HG03342 (cell line): ENCODE measurements around the gene ACAP1.
"Not testable (repeated sequence)": the region's sequence is repeated elsewhere in the genome, so short reads cannot be mapped to it uniquely, and the experiment has no call there.

Source experiments
- ATAC-seq: cut with Tn5 transposase; IDR thresholded peaks from one replicate; pipeline ENCODE4 v1.9.1; 2021; ENCODE audit warnings: mild to moderate bottlenecking, moderate library complexity; ENCODE audit not compliant: unreplicated experiment

The ACAP1 gene

DNA sequence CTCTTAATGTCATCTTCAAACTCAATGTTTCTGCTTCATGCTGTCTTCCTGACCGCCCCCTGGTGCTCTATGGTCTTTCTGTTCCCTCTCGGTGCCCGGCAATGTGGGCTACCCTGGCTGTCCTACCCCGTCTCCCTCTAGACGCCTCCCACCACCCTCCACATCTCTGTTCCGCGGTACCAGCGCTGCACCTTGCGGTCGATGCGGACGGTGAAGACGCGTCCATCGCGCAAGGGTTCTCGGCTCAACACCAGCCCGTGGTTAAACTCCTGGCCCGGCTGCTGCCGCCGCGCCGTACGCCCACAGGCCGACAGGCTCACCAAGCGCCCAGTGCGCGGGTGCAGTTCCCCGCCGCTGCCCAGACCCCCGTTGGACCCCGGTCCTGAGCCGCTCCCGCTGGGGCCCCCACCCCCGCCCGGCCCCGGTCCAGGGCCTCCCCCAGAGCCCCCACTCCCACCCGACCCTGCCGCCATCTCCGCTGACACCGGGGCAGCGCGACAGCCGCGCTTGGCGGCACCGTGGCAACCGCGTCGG, 7.4 kb upstream of the ACAP1 start, which contains the start of gene NEURL4:
Gene NEURL4 (minus strand): TSS at position 496 of the 534 bp plus-strand sequence. CDS start 23 bp downstream, at position 473.
- peak; percentile 7 for ATAC-seq

DNA sequence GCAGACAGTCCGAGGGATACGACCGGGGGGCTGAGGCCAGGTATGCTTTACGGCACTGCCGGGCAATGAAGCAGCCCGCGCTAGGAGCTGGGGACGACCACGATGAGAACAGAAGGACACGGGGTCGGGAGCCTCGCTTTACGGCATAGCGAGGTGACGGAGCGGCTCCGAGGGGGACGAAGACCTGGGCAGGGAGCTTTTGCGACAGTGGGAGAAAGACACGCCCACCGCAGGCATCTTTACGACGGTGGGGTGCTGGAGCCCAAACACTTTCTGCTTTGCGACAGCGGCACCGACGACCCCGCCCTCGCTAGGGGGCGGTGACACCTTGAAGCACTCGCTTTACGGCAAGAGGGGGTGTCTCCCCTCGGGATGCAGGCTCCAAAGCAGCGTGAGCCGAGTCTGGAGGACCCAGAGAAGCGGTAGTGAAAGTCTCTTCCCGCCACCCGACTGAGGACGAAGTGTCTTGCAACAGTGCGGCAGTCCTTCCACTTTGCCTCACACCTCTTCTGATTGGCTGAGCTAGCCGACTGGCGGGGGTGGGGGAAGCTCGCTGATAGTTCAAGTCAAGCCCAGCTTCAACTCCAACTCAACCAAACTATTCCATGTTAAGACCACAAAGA, 6.8 kb upstream of the ACAP1 start:
- peak; percentile 57 for ATAC-seq

- peak; percentile 37 for ATAC-seq
These were observed 6.2 kb upstream of the ACAP1 start for GRCh38 chr17:7329997-7330637.

DNA sequence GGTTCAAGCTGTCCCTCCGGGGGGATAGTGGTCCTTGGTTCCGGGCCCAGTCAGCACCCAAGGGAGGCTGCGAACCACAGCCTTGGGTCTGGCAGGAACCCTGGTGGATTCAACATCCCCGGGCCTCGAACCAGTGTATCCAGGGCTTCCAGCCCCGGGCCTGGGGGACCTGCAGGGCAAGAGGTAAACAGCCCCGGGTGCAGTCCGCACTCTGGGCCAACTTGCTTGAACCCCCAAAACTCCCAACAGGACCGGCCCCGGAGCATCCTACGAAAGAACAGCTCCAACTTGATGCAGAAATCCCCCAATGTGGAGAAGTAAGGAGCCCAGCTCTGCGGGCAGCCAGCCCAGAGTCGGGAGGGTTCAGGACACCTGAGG, 5.7 kb upstream of the ACAP1 start:
- ATAC-seq = no peak

GRCh38 chr17:7332111-7332510, 4.2 kb upstream of the ACAP1 start:
- no peak for ATAC-seq

- not testable (repeated sequence) for ATAC-seq
These were observed 3.7 kb upstream of the ACAP1 start for GRCh38 chr17:7332600-7333069.

DNA sequence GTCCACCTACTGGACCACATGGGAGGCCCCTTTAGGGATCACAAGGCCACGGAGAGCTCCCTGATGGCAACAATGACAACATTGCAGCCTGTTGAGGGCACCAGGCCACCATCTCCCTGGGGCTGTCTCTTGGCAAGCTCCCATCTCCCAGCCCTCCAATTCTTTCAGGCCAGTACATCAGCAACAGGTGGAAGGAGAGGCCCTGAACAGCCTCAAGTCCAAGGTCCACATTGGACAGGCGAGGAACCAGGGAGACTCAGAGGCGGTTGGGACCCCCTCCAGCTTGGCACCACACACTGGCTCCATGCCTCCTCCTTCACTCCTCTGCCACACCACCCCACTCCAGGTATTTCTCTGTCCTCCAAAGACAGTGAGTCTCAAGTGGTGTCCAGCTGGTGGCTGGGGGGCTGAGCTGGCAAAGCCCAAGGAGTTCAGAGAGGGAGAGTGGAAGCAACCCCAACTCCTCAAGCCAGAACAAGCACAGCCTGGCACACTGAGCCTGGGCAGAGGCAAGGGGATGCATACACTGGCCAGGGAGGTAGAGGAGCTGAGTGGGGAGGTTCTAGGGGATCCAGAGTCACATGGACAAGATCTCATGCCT, 1.3 kb upstream of the ACAP1 start:
- no peak for ATAC-seq

DNA sequence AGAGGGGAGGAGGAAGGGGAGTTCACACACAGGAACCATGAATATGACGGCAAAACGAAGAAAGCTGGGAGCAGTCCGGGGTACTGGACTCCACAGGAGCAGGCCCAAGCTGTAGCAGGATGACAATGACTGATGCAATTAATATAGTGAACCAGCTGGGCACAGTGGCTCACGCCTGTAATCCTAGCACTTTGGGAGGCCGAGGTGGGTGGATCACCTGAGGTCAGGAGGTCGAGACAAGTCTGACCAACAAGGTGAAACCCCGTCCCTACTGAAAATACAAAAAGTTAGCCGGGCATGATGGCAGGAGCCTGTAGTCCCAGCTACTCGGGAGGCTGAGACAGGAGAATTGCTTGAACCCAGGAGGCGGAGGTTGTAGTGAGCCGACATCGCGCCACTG, 564 bp upstream of the ACAP1 start:
- ATAC-seq = not testable (repeated sequence)

DNA sequence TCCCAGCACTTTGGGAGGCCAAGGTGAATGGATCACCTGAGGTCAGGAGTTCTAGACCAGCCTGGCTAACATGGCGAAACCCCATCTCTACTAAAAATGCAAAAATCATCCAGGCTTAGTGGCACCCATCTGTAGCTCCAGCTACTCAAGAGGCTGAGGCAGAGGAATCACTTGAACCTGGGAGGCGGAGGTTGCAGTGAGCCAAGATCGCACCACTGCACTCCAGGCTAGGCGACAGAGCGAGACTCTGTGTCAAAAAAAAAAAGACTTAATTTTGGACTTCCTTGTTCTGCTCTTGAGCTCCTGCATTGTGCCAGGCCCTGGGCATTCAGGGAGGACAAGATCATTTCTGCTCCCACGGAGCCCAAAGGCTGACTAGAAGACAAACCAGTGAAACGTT, 1.3 kb downstream of the ACAP1 start:
- ATAC-seq = not testable (repeated sequence)

GRCh38 chr17:7340179-7340578, 3.9 kb downstream of the ACAP1 start:
- ATAC-seq = no peak

DNA sequence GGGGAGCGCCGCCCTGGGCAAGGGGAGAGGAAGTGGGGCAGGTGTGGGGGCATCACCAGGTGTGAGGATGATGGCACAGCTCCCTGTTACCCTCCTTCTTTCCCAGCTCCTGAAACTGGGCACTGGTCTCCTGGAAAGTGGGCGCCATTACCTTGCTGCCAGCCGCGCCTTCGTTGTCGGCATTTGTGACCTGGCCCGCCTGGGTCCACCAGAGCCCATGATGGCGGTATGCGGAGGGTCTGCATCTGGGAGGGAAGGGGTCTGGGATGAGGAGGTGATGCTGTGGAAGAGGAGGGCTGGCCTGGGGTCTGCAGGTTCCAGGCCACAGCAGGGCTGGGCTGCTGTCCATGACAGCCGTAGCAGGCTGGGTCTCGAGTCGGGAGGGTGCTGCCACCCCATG, 5.5 kb downstream of the ACAP1 start:
- ATAC-seq = no peak

DNA sequence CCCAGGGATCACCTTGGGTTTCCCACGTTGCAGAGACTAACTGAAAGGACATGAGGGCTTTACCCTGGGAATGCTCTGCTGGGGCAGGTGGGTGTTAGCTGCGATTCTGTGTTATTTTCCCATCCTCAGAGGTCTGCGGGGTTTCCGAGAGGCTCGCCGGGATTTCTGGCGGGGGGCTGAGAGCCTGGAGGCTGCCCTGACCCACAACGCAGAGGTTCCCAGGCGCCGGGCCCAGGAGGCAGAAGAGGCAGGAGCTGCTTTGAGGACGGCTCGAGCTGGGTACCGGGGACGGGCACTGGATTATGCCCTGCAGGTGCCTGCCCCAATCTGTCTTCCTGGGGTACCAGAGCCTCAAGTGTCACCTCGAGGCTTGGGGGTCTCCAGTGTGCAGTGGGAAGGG, 6.9 kb downstream of the ACAP1 start:
- no peak for ATAC-seq

- ATAC-seq = no peak
These were observed 10.7 kb downstream of the ACAP1 start for GRCh38 chr17:7346761-7347614.

- no peak for ATAC-seq
These were observed 11.5 kb downstream of the ACAP1 start for GRCh38 chr17:7347630-7348477.

DNA sequence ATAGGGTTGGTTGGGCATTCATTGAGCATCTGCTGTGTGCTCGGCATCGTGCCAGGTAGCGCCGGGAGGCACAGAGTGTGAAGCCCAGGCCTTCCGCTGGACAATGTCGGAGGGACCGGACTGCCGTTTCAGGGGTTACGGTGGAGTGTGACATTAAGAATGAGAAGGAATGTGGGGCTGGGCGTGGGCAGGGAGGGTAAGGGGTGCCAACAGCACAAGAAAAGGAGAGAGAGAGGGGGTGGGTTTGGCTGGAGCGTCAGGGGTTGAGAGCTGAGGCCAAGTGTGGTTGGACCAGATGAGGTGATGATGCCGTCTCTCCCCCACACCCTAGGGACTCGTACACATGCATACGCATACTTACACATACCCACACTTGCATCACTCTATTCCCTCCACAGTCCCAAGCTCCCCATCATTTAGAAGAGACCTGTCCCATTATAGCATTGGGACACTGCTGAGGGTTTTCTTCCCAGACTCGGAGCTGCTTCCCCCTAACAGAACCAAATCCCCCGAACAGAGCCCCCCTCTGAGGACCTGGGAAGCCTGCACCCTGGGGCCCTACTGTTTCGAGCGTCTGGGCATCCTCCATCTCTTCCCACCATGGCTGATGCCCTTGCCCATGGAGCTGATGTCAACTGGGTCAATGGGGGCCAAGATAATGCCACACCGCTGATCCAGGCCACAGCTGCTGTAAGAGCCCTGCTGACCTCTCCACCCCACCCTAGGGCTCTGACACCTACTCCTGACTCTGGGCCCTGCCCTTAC, 12.3 kb downstream of the ACAP1 start:
- ATAC-seq = no peak

- peak; percentile 46 for ATAC-seq
These were observed 15.6 kb downstream of the ACAP1 start, which contains the start of gene KCTD11 for GRCh38 chr17:7351665-7352502. KCTD11 (plus strand) TSS chr17:7352162.

- ATAC-seq = no peak
These were observed 16.2 kb downstream of the ACAP1 start for GRCh38 chr17:7352503-7352889.

DNA sequence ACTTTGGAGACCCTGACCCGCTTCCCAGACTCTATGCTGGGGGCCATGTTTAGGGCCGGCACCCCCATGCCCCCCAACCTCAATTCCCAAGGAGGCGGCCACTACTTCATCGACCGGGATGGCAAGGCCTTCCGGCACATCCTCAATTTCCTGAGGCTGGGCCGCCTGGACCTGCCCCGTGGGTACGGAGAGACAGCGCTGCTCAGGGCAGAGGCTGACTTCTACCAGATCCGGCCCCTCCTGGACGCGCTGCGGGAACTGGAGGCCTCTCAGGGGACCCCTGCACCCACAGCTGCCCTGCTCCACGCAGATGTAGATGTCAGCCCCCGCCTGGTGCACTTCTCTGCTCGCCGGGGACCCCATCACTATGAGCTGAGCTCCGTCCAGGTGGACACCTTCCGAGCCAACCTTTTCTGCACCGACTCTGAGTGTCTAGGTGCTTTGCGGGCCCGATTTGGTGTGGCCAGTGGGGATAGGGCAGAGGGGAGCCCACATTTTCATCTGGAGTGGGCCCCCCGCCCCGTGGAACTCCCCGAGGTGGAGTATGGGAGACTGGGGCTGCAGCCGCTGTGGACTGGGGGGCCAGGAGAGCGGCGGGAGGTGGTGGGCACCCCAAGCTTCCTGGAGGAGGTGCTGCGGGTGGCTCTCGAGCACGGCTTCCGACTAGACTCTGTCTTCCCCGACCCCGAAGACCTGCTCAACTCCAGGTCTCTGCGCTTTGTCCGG, 16.7 kb downstream of the ACAP1 start:
- ATAC-seq = no peak
